Embryonic facial prominence (tissue), 1 donor: ENCODE measurements around the gene PTCSC3.
"Not testable (repeated sequence)": the region's sequence is repeated elsewhere in the genome, so short reads cannot be mapped to it uniquely, and the experiment has no call there.

ENCODE experiments used
- DNase-seq: peaks from one replicate; pipeline ENCODE4 v3.0.0-alpha.2; 2016; ENCODE audit errors: extremely low spot score

Gene PTCSC3

DNA sequence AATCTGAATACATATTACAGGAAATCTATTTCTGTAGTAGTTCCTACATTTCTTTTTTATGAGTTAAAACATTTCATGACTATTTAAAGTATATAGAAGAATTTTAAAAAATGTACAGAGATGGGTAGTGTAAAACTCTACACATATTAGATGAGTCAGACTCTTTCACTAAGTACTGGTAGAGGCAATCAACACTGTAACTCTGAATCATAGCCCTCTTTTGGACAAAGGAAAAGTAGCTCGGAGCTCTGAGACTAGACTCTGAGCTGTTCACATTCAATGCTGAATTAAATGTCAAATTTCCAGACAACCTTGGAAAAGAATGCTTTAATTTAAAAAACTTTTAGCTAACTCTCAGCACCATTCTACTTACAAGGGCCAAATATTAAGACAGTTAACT lies 3.4 kb downstream of the PTCSC3 start:
- no peak for DNase-seq

DNA sequence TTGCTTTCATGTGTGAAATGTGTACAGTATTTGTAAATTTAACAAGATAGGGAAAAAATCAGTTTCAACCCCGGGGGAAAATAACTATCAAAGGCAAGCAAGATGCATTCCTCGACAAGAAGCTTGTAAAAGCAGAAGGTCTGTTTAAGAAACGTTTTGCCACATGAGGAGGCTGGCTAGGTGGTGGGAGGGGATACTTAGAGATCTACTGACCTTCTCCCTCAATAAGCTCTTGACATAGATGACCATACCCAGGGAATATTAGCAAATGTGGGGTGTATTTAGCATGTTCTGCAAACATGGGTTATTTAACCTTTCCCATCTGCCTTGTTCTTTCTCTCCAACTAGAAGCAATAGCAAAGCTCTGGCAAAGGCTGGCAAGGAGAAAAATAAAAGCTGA lies 4.9 kb downstream of the PTCSC3 start:
- DNase-seq: no peak

DNA sequence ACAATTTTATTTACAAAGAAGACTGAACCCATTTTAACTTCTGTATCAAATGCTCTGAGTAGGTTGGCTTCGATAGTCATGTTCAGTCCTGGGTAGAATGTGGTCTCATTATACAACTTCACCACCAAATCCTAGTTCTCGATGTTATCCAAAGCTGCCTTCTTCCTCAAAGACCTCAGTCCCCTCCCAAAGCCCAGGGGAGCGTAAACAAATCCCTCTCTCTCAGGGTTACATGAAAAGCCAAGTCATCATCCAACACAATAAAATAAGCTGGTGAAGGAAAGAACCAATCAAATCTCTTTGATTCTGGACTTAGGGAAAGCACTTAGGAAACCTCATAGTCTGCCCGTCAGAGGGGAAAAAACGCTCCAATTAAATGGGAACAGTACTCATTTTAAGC lies 9.1 kb downstream of the PTCSC3 start:
- DNase-seq: no peak

DNA sequence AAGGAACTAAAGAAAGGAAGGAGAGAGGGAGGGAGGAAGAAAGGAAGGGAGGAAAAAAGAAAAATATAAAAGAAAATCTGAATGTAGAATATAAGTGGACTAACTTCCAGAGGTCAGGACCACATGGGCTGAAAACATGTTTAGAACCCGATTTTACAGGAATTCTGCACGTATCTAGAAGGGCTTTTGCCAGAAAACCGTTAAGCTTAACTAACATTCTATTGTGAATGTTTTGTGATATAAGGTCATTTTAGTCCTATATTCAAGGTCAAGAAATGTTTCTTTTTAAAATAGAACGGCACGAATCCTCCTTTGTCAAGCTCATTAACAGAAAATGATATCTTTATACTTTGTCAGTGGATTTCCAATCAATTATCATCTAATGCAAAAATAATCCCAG lies 13.1 kb downstream of the PTCSC3 start:
- no peak for DNase-seq

DNA sequence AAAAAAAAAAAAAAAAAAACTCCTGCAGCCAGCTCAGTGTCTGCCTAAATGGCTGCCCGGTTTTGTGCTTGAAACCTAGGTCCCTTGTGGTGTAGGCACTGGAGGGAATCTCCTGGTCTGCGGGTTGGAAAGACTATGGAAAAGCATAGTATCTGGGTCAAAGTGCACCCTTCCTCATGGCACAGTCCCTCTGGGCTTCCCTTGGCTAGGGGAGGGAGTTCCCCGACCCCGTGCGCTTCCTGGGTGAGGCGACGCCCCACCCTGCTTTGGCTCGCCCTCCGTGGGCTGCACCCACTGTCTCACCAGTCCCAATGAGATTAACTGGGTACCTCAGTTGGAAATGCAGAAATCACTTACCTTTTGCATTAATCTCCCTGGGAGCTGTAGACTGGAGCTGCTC lies 14.3 kb downstream of the PTCSC3 start:
- no peak for DNase-seq

DNA sequence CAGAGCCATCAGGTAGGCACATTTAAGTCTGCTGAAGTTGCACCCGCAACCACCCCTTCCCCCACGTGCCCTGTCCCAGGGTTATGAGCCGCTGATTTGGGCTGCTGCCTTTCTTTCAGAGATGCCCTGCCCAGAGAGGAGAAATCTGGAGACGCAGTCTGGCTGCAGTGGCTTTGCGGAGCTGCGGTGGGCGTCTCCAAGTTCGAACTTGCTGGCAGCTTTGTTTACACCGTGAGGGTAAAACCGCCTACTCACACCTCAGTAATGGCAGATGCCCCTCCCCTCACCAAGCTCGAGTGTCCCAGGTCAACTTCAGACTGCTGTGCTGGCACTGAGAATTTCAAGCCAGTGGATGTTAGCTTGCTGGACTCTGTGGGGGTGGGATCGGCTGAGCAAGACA lies 14.7 kb downstream of the PTCSC3 start:
- no peak for DNase-seq

DNA sequence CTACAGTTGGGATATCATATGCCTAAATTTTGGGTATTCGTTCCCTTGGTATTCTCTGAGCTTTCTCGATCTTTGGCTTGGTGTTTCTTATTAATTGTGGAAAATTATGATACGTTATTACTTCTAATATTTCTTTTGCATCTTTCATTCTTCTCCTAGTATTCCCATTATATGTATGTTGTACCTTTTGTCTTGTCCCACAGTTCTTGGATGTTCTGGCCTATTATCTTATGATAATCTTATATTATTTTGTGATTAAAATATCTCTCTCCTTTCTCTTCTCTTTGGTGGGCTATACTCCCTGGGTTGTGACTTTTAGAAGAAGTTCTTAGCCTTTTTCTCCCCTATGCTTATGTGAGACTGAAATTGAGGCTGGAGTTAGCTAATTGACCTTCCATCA lies 25.2 kb downstream of the PTCSC3 start:
- DNase-seq: no peak

DNA sequence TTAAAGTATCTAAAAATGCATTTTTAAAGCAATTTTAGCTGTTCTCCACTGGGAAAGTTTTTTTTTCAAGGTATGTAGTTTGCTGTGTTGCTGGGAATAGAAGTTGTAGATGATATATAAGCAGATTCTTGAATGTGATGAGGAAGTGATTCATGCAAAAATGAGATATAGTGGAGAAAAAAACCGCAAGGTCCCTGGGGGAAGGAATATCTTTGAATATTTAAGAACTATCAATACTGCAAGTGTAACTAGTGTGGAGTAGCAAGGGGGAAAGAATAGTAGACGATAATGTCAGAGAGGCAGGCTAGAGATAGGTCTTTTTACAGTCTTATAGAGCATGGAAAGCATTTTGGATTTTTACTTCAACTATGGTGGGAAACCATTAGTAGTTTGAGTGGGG lies 42.5 kb downstream of the PTCSC3 start:
- no peak for DNase-seq

DNA sequence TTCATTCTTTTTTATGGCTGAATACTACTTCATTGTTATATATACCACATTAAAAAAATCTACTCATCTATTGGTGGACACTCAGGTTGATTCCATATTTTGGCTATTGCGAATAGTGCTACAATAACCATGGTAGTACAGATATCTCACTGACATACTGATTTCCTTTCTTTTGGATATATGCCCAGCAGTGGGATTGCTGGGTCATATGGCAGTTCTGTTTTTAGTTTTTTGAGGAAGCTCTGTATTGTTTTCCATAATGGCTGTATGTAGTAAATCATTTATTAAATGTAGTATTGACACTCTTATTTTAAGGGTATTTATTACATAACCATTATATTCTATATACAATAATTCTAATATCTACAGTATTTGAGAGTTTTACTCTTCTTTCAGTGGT lies 43.7 kb downstream of the PTCSC3 start:
- DNase-seq: no peak

DNA sequence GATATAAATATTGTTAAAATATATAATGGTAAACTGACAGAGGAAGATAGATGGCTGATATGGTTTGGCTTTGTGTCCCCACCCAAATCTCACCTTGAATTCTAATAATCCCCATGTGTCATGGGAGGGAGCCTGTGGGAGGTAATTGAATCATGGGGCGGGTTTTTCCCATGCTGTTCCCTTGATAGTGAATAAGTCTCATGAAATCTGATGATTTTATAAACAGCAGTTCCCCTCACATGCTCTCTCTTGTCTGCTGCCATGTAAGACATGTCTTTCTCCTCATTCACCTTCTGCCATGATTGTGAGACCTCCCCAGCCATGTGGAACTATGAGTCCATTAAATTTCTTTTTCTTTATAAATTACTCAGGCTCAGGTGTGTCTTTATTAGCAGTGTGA lies 46.3 kb downstream of the PTCSC3 start:
- DNase-seq: no peak

DNA sequence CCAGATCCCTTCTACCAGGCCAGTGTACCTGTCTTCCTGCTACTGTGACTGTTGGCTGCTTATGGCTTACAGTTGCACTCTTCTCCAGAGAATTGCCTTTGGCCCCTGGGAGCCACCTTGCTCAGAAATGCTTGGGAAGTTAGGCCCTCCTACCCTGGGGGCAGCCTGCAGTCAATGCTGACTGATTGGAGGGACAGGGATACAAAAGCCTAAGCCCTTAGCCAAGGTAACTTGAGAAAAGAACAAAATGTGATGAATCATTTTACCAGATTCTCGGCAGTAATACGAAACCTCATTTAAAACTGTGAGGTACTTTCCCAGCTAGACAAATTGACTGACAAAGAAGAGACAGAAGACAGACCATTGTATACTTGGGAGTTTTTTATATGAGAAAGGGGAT lies 47.3 kb downstream of the PTCSC3 start:
- DNase-seq: no peak

DNA sequence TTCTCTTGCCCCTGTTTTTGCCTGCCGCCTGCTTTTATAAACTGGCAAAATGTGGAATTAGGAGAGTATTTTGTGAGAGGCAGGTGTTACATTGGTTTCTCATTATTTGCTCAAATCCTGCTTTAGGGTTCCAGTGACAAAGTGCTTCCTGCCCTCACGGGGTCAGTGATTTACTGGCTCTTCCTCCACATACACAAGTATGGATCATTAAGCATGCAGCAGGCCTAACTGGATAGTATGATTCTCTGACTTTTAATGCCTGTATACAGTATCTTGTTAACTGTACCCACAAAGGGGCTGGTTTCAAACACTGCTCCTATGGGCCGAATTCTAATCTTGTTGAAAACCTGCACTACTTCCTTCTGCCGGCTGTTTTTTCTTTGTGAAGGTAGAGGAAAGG lies 63.2 kb downstream of the PTCSC3 start:
- DNase-seq: no peak

DNA sequence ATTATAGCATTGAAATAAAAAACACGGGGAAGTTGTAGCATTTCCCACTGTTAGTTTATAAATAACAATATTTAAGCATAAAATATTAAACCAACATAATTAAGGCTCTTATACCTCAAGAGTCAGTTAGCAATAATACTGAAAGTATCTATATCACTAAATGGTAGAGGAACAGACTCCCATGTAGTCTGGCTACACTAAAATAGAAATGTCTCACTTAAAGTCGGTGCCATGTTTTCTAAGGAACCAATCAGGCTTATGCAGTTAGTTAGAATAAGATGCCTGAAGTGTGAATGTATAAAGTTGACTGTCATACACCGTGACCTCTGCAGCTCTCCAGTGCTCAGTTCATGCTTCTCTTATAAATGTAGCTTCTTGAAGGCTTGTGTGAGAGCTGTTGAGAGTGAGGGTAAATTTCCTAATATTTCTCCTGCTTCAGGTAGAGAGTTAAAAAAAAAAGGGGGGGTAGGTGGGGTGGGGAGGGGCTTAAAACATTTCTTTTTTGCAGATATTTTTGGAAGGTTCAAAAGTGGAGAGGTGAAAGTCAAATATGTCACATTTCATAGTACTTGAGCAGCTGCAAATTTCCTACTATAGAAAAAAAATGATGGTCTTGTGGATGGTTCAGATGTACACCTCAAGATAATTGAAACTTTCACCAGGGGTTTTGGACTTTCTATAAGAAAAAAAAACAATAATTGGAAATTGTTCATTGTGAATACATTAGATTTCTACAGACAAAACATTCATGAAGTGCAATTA lies 64.5 kb downstream of the PTCSC3 start:
- no peak for DNase-seq

DNA sequence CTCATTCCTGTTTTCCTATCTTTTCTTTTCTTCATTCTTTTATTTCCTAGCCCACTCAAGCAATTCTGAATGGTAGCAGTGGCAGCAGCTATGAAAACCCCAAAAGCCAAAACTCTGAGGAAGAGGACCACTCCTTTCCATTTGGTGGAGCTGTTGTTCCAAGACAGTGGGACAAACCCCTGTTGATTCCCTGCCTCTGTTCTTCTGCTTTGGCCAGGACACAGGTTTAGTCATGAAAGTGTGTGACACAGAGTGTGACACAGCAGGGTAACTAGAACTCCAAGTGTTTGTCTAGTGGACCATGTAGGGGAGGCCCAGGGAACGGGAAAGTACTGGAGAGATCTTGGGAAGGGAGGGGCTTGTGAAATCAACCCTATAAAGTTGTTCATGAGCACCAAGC lies 71.1 kb downstream of the PTCSC3 start:
- DNase-seq: no peak

DNA sequence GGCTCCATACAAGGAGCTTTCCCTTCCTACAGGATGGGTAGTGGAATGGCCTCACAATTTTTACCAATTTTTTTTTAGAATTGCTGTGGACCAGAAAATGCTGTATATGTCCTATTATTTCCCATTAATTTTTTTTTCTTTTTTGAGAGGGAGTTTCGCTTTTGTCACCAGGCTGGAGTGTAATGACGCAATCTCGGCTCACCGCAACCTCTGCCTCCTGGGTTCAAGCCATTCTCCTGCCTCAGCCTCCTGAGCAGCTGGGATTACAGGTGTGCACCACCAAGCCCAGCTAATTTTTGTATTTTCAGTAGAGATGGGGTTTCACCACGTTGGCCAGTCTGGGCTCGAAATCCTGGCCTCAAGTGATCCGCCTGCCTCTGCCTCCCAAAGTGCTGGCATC lies 72.3 kb downstream of the PTCSC3 start:
- not testable (repeated sequence) for DNase-seq

DNA sequence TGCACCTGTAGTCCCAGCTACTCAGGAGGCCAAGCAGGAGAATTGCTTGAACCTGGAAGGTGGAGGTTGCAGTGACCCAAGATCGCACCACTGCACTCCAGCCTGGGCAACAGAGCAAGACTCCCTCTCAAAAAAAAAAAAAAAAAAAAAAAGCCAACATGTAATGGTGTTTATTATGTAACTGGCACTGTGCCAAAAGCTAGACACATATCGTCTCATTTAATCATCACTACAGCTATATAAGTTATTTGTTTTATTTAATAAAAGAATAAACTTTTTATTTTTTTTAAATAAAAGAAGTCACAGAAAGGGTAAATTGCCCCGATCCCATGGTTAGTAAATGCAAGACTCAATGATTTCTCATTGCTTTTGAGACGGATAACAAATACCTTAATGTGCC lies 76.9 kb downstream of the PTCSC3 start:
- DNase-seq: no peak

DNA sequence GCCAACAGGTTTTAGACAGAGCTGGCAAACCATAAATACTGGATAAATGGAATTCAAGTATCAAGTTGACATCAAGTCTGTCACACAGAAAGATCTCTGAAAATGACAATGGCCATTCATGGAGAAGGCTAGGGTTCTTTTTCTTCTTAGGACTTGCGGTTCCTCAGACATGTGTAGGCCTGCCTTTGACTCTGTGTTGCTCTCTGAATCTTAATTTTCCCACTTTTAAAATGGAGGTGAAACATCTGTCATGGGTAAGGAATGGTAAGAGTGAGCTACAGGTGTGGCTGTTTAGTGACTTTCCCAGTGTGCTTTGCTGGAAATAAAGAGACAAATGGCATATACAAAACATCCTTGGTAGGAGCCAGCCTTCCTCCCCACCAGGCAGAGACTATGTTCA lies 79.2 kb downstream of the PTCSC3 start:
- DNase-seq: no peak

DNA sequence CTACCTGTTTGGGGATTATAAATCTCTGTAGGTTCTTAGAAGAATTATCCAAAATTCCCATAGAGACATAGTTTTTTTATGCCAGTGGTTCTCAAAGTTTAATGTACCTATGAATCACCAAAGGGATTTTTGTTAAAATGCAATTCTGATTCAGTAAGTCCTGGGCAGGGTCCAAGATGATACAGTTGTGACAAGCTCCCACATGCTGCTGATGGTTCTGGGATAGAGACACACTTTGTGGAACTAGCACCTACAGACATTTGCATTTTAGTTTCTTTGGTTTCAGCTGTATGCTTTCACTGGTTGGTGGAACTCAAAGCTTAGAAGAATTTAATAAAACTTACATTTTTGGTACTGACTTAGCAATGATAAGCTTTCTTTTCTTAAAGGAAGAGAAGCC lies 80.4 kb downstream of the PTCSC3 start:
- no peak for DNase-seq

DNA sequence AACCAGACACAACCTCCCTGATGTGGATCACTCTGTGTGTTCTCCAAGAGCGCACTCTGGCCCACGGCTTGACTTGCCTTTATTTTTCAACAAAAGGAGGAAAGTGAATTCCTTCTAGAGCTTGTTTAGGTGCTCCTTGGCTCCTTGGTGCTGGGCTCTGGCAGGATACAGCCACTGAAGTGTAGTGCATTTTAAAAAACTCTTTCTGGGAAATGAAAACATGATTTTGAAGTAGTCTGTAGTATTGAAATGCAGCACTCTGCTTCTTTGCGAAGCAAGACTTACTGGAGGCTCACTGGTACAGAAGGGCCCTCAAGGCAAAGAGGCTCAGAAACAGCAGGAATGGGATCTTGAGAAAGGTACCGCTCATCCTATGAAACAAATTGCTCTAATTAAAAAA lies 81.6 kb downstream of the PTCSC3 start:
- DNase-seq: no peak

DNA sequence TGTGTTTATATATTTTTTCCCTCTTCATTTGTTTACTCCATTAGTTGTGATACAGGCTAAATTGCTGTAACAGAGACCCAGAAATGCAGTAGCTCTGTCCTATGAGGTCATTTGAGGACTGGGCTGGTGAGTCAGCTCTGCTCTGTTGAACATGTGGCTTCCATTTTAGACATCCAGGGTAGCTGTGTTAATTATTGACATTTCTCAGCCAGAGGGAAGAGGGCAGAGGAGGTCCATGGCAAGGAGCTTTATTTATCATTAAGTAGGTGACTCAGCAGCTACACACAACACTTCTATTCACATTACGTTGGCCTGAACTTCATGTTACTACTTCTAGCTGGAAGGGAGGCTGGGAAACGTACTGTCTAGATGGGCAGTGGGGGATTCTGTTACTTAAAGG lies 85.4 kb downstream of the PTCSC3 start:
- no peak for DNase-seq

DNA sequence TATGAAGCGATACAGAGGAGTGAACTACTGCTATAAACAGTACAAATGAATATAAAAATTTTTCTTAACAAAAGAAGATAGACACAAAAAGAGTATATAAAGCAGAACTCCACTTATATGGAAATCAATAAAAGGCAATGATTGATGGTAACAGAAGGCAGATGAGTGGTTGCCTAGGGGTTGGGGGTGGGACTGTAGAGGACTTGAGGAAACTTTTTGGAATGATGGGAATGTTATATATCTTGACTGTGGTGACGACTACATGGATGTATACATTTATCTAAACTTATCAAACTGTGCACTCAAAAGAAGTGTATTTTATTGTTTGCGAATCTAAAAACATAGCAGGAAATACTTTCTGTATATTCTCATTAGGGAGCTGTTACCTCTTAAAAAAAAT lies 89.1 kb downstream of the PTCSC3 start:
- DNase-seq: no peak

DNA sequence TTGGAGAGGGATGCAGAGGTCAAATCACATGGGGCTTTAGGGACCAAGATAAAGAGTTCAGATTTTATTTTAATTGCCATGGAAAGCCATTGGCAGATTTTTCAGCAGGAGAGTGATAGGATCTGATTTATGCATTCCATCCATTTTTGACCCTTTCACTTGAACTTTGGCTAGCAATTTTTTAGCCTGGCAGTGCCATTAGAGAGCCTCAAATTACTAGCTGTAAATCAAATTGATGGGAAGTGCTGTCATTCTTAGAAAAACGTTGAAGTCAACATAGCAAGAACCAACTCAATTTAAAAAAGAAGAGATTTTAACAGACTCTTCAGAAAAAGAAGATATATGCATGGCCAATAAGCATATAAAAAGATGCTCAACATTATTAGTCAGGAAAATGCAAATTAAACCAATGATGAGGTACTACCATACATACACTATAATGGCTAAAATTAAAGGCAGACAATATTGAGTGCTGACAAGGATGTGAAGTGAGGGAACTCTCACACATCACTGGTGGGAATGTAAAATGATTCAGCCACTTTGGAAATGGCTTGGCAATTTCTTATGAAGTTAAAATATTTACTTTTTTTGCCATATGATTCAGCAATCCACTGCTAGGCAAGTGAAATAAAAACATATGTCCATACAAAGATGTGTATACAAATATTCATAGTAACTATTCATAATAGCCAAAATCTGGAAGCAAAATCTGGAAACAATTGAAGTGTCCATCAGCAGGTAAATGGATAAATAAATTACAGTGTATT lies 89.7 kb downstream of the PTCSC3 start:
- no peak for DNase-seq

DNA sequence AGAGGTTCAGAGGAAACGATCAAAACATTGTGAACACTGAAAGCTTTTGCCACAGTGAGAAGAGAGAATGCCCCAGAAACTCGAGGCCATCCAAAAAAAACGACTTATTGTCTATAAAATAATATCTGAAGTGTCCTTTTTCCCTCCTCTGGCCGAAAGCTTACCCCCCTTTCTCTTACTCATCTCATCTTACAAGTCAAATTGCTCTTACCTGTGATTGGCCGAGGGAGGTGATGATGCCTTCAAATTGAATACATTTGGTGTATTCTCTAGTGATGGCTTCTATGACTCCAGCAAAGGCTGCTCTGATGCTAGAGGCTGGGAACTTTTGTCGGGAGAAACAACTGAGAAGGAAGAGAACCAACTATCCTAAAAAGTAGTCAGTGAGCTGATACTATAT lies 90.7 kb downstream of the PTCSC3 start:
- no peak for DNase-seq
